GM21528 (cell line): ENCODE data around the gene CASQ1.

Experiments
- ATAC-seq: cut with Tn5 transposase; IDR thresholded peaks from one replicate; pipeline ENCODE4 v1.9.1; 2021; ENCODE audit warnings: mild to moderate bottlenecking, moderate library complexity; ENCODE audit not compliant: unreplicated experiment, low FRiP score

The CASQ1 gene

GRCh38 chr1:160222546-160222945 lies 32.2 kb downstream of the CASQ1 start:
- no peak for ATAC-seq

GRCh38 chr1:160224606-160225005 lies 34.2 kb downstream of the CASQ1 start:
- ATAC-seq = no peak

GRCh38 chr1:160225345-160225744 lies 35.0 kb downstream of the CASQ1 start:
- ATAC-seq = no peak

GRCh38 chr1:160226623-160227022 lies 36.2 kb downstream of the CASQ1 start:
- no peak for ATAC-seq

GRCh38 chr1:160227034-160227433 lies 36.7 kb downstream of the CASQ1 start:
- ATAC-seq = no peak

- ATAC-seq = no peak
These were observed 37.2 kb downstream of the CASQ1 start for GRCh38 chr1:160227561-160227960.

- no peak for ATAC-seq
These were observed 38.1 kb downstream of the CASQ1 start for GRCh38 chr1:160228431-160228830.

- no peak for ATAC-seq
These were observed 42.5 kb downstream of the CASQ1 start for GRCh38 chr1:160232911-160233310.

GRCh38 chr1:160236806-160237205 lies 46.4 kb downstream of the CASQ1 start:
- no peak for ATAC-seq

- ATAC-seq = no peak
These were observed 47.2 kb downstream of the CASQ1 start for GRCh38 chr1:160237558-160237957.

- no peak for ATAC-seq
These were observed 48.0 kb downstream of the CASQ1 start for GRCh38 chr1:160238408-160238807.

- ATAC-seq = no peak
These were observed 49.4 kb downstream of the CASQ1 start for GRCh38 chr1:160239582-160240299.

- ATAC-seq = no peak
These were observed 53.4 kb downstream of the CASQ1 start for GRCh38 chr1:160243767-160244166.

- no peak for ATAC-seq
These were observed 53.8 kb downstream of the CASQ1 start for GRCh38 chr1:160244209-160244608.

- no peak for ATAC-seq
These were observed 55.1 kb downstream of the CASQ1 start for GRCh38 chr1:160245434-160245833.

- no peak for ATAC-seq
These were observed 56.7 kb downstream of the CASQ1 start for GRCh38 chr1:160247053-160247452.

- no peak for ATAC-seq
These were observed 60.6 kb downstream of the CASQ1 start for GRCh38 chr1:160251011-160251410.
